Measurements from ENCODE around the gene GK2.

GK2 gene

DNA sequence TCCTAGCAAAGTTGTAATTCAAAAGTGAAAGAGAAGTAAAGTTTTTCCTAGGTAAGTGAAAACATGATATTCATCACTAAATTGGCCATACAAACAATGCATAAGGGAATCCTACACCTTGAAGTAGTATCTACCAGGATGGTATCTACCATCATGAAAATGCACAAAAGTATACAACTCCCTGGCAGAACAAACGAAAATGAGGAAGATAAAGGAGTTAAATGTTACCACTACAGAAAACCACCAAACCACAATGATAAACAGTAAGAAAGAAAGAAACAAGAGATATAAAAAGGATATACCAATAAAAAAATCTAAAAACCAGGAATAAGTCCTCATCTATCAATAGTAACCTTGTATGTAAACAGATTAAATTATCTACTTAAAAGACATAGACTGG, 26.9 kb downstream of the GK2 start:
- DNase-seq: no peak

DNA sequence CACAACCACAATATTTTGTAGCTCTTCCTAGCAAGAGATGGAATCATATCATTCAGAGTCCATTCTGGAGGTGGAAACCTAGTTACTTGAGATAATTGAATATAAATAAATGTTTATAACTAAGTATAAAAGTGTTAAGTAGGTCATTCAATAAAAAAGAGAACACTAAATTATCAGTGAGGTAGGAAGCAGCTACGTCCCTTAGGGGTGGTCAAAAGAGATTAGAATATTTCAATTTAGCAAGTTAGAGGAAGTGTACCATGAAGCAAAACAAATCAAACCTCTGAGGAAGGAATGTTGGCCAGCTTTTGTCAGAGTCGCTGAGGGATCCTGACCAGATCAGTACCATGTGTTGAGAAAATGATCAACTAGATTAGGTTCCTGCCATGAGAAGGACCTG, 38.0 kb downstream of the GK2 start:
- no peak for DNase-seq

DNA sequence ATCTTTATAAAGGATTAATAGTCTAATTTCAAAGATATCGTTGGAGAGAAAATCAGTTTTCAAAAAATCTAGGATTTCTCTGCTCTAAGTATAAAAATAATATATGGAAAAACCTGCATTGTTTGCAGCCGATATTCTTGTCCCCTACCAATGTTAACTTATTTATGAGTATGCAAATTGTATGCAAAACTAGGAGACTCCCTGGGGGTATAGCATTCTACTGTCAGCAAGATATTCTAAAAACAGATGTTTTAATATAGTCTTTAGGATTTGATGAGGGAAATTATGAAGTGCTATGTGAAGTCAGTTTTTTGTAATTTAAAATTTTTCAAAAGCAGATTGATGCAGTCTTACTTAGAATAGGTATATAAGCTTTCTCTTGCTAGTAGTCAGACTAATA, 40.9 kb downstream of the GK2 start:
- DNase-seq: no peak

DNA sequence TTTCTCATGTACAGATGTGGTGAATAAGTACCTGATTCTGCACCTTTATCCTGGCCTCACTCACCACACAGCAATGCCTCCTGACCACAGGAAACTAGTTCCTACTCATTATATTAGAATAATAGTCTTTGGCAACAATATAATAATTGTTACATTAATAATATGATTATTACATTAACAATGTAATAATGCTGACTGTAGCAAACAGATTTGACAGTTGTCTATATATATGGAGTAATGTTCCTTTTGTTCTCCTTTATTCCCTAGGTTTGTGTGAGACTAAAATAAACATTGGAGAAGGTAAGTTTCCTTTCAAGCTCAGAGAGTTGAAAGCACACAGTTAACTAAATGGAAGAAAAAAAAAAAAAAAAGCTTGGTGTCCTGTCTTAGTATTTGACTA, 41.6 kb downstream of the GK2 start:
- no peak for DNase-seq

DNA sequence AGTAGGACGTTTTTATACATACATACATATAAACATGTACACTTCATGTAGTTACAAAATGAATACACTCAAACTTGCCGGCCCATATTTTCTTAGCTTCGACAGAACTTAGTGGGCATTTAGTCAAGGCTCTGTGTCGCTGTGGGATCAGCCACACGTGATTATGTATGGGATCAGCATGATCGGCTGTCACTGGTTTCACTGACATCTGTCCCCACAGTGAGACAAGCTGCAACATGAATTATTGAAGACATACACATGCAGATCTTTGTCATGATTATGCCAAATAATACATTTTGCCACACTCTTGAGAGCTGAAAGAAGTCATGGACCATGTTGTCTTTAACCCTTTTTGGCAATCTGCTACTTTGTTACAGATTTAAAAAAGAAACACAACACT, 44.0 kb downstream of the GK2 start:
- DNase-seq: no peak

DNA sequence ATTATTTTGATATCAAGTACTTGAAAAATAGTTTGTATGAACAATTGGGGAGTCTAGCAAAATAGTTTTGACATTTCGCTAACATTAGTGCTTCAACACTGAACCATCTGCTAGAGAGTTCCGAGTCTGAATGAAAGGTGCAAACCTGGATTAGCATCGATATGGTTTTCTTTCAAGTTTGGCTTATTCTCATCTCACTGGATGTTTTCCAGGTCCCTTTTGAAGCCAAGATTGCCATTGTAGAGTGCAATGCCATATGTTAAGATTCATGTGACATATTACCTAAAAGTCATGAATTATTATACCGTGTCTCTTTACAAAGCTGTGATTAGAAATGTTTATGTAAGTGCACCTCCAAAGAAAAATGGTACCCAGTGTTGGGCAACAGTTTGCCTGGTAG, 45.4 kb downstream of the GK2 start:
- no peak for DNase-seq

- DNase-seq: no peak
Observed at GRCh38 chr4:79360006-79360405, 48.0 kb downstream of the GK2 start.

GRCh38 chr4:79358438-79358837, 49.6 kb downstream of the GK2 start:
- DNase-seq: no peak

GRCh38 chr4:79357365-79357764, 50.7 kb downstream of the GK2 start:
- no peak for DNase-seq

Measured in SIG-M5 (cell line).